Measurements from ENCODE around the gene PRDM16.
A peak's percentile ranks its signal among the peaks of the same experiment; 100 is the strongest.

PRDM16 gene

DNA sequence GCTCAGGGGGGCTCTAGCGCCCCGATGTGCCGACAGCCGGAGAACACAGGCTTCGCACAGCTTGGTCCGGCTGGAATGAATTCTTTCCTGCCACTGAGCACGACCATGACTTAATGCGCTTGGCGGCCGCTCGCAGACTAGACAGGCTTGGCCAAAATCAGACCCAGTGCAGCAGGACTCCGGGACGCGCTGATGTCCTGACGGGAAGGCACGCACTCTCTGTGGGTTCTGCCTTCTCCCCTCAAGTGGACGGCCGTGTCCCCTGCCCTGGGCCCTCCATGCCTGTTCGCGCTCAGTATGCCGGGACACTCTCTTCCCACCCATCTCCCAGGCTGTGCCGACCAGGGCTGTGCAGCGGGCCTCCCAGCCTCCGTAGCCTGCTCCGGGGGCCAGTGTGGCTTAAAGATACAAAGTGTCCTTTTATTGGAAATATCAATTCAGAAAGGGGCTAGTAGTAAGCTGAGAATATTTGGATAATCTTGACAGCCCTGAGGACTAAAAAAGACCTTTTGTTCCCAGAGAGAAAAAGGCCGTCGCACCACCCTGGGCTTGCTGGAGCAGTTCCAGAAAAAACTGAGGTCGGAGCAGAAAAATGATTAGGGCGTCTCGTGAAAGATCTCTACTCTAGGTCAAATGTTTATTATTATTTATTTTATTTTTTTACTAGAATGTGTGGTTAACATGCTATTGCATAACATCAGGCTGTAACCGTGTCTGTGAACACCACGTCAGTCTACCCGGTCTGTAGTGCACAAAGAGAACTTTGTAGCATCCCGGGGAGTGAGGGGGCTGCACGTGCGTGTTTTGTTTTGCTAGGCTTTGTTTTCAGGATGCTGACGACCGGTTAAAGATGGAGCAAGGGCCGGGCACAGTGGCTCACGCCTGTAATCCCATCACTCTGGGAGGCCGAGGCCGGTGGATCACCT is 297.4 kb downstream of the PRDM16 start:
- H3K9me3 ChIP-seq (ENCODE audit: control insufficient read depth, insufficient read depth, low read depth, low read length), result no peaks in the 10 kb centered on the region
- no peak overlapping the region for H3K4me3 ChIP-seq (ENCODE audit: low read depth, low read length)
- no peaks in the 10 kb centered on the region for H3K36me3 ChIP-seq (ENCODE audit: control insufficient read depth in 2 of 2, insufficient read depth in 1 of 2, low read length in 2 of 2)
- peak overlapping the region; percentile 77 for H3K27ac ChIP-seq (ENCODE audit: extremely low read depth, low read depth, low read length)
- H3K4me1 ChIP-seq (ENCODE audit: control insufficient read depth, insufficient read depth, low read length), result peaks cover 18% of the 10 kb centered on the region
- CTCF ChIA-PET, result interaction anchor here (0.6 kb wide), 1 partner anchor 14 kb away, joined by 4 read pairs; no protein-coding TSS in a partner anchor
- POLR2A ChIA-PET, result interaction anchor here (0.6 kb wide), 1 partner anchor 10 kb away, joined by 3 read pairs; no protein-coding TSS in a partner anchor
- TF ChIP-seq ZBTB17 (tag by site-specific recombination; IDR thresholded peaks at IDR 0.05), result no peak
- TF ChIP-seq ZNF629 (tag by site-specific recombination; IDR thresholded peaks at IDR 0.05), result 0 out of 2 replicates have a peak, but pooled peaks have one; percentile 18
- no peak for TF ChIP-seq ZNF747 (tag by site-specific recombination; IDR thresholded peaks at IDR 0.05)
- no peak for TF ChIP-seq ZNF707 (tag by site-specific recombination; IDR thresholded peaks at IDR 0.05)
- TF ChIP-seq ZSCAN5A (tag by site-specific recombination; IDR thresholded peaks at IDR 0.05), result no peak
- TF ChIP-seq ZNF561 (tag by site-specific recombination; IDR thresholded peaks at IDR 0.05; ENCODE audit: borderline replicate concordance), result 0 out of 2 replicates have a peak, but pooled peaks have one; percentile 21
- no peak for TF ChIP-seq ZNF274 (IDR thresholded peaks at IDR 0.05; ENCODE audit: low read length)
- no peak for TF ChIP-seq ZNF274 (tag by site-specific recombination; IDR thresholded peaks at IDR 0.05; ENCODE audit: borderline replicate concordance)
- peak; percentile 85 for TF ChIP-seq FEZF1 (tag by site-specific recombination; IDR thresholded peaks at IDR 0.05)
- no peak for TF ChIP-seq ZBTB1 (tag by site-specific recombination; IDR thresholded peaks at IDR 0.05)
- TF ChIP-seq ZBTB8A (tag by site-specific recombination; IDR thresholded peaks at IDR 0.05), result peak; percentile 68
- peak; percentile 18; the same call in 1 of the 2 replicates for TF ChIP-seq ZBTB20 (tag by site-specific recombination; IDR thresholded peaks at IDR 0.05)
- TF ChIP-seq ZFP37 (tag by site-specific recombination; IDR thresholded peaks at IDR 0.05), result no peak
- TF ChIP-seq ZNF530 (tag by site-specific recombination; IDR thresholded peaks at IDR 0.05; ENCODE audit: low read depth), result no peak
- TF ChIP-seq ZNF121 (tag by site-specific recombination; IDR thresholded peaks at IDR 0.05), result 0 out of 2 replicates have a peak, but pooled peaks have one; percentile 7
- no peak for TF ChIP-seq ZNF223 (tag by site-specific recombination; IDR thresholded peaks at IDR 0.05)
- peak; percentile 11; the same call in 1 of the 2 replicates for TF ChIP-seq ZNF18 (tag by site-specific recombination; IDR thresholded peaks at IDR 0.05)
- no peak for TF ChIP-seq HOXC10 (CRISPR knock-in tag; IDR thresholded peaks at IDR 0.05)
- TF ChIP-seq, protein P1, sequence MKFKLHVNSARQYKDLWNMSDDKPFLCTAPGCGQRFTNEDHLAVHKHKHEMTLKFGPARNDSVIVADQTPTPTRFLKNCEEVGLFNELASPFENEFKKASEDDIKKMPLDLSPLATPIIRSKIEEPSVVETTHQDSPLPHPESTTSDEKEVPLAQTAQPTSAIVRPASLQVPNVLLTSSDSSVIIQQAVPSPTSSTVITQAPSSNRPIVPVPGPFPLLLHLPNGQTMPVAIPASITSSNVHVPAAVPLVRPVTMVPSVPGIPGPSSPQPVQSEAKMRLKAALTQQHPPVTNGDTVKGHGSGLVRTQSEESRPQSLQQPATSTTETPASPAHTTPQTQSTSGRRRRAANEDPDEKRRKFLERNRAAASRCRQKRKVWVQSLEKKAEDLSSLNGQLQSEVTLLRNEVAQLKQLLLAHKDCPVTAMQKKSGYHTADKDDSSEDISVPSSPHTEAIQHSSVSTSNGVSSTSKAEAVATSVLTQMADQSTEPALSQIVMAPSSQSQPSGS (tag by site-specific recombination; IDR thresholded peaks at IDR 0.05; ENCODE audit: low read depth), result 0 out of 2 replicates have a peak, but pooled peaks have one; percentile 3
- no peak for TF ChIP-seq KLF9 (tag by site-specific recombination; IDR thresholded peaks at IDR 0.05; ENCODE audit: low read depth)
- peak; percentile 15; the same call in 1 of the 2 replicates for TF ChIP-seq GLIS1 (tag by site-specific recombination; IDR thresholded peaks at IDR 0.05)
- no peak for TF ChIP-seq KLF16 (tag by site-specific recombination; IDR thresholded peaks at IDR 0.05)
- no peak for TF ChIP-seq SP3 (tag by site-specific recombination; IDR thresholded peaks at IDR 0.05)
- peak; percentile 89 for TF ChIP-seq ZNF600 (tag by site-specific recombination; IDR thresholded peaks at IDR 0.05)
- TF ChIP-seq, protein P2, sequence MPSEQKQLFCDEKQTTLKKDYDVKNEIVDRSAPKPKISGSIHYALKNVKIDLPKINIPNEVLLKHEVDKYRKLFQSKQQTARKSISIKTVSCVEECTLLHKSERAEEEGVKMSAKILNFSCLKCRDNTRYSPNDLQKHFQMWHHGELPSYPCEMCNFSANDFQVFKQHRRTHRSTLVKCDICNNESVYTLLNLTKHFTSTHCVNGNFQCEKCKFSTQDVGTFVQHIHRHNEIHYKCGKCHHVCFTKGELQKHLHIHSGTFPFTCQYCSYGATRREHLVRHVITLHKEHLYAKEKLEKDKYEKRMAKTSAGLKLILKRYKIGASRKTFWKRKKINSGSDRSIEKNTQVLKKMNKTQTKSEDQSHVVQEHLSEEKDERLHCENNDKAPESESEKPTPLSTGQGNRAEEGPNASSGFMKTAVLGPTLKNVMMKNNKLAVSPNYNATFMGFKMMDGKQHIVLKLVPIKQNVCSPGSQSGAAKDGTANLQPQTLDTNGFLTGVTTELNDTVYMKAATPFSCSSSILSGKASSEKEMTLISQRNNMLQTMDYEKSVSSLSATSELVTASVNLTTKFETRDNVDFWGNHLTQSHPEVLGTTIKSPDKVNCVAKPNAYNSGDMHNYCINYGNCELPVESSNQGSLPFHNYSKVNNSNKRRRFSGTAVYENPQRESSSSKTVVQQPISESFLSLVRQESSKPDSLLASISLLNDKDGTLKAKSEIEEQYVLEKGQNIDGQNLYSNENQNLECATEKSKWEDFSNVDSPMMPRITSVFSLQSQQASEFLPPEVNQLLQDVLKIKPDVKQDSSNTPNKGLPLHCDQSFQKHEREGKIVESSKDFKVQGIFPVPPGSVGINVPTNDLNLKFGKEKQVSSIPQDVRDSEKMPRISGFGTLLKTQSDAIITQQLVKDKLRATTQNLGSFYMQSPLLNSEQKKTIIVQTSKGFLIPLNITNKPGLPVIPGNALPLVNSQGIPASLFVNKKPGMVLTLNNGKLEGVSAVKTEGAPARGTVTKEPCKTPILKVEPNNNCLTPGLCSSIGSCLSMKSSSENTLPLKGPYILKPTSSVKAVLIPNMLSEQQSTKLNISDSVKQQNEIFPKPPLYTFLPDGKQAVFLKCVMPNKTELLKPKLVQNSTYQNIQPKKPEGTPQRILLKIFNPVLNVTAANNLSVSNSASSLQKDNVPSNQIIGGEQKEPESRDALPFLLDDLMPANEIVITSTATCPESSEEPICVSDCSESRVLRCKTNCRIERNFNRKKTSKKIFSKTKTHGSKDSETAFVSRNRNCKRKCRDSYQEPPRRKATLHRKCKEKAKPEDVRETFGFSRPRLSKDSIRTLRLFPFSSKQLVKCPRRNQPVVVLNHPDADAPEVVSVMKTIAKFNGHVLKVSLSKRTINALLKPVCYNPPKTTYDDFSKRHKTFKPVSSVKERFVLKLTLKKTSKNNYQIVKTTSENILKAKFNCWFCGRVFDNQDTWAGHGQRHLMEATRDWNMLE (tag by site-specific recombination; conservative IDR thresholded peaks at IDR 0.05; ENCODE audit: low read depth), result no peak
- TF ChIP-seq ZBTB49 (tag by site-specific recombination; IDR thresholded peaks at IDR 0.05; ENCODE audit: low read depth), result no peak
